HG03196 (cell line): ENCODE results near the gene SENP5.

ENCODE experiments used
- ATAC-seq: cut with Tn5 transposase; IDR thresholded peaks from one replicate; pipeline ENCODE4 v1.9.1; 2021; ENCODE audit not compliant: unreplicated experiment

Gene SENP5

GRCh38 chr3:196967412-196968232, 99.9 kb downstream of the SENP5 start:
- no peak for ATAC-seq

- ATAC-seq: peak; percentile 44
These were observed 100.8 kb downstream of the SENP5 start, which contains the start of gene PIGZ for GRCh38 chr3:196968233-196969133. Gene PIGZ (minus strand): TSS chr3:196968833. CDS start chr3:196952031, 16,802 bp downstream.

- peak; percentile 45 for ATAC-seq
These were observed 101.5 kb downstream of the SENP5 start for GRCh38 chr3:196969134-196969659.

- ATAC-seq: peak; percentile 54
These were observed 102.2 kb downstream of the SENP5 start for GRCh38 chr3:196969660-196970546.

- no peak for ATAC-seq
These were observed 102.9 kb downstream of the SENP5 start for GRCh38 chr3:196970547-196971093.

- ATAC-seq: no peak
These were observed 103.5 kb downstream of the SENP5 start for GRCh38 chr3:196971094-196971698.

- ATAC-seq: no peak
These were observed 106.9 kb downstream of the SENP5 start for GRCh38 chr3:196974661-196975060.

- ATAC-seq: no peak
These were observed 107.6 kb downstream of the SENP5 start for GRCh38 chr3:196975349-196975748.

- ATAC-seq: no peak
These were observed 109.2 kb downstream of the SENP5 start for GRCh38 chr3:196976941-196977340.

GRCh38 chr3:196979545-196979944, 111.8 kb downstream of the SENP5 start:
- no peak for ATAC-seq

- no peak for ATAC-seq
These were observed 113.9 kb downstream of the SENP5 start for GRCh38 chr3:196981657-196982056.

GRCh38 chr3:196983186-196983585, 115.5 kb downstream of the SENP5 start:
- ATAC-seq: no peak
